ENCODE data around the gene SMCO3.

Gene SMCO3

GRCh38 chr12:14814014-14814413 lies at the start of gene SMCO3:
SMCO3 (minus strand) TSS chr12:14814182; CDS start chr12:14806680, 7,502 bp downstream.
- H3K4me3 ChIP-seq (ENCODE audit: low read depth, low read length), result no peak within 1 kb of the TSS
- TF ChIP-seq MAX (IDR thresholded peaks at IDR 0.05; ENCODE audit: low read depth, low read length) (no peak), MYC (IDR thresholded peaks at IDR 0.05; ENCODE audit: low read depth, low read length) (no peak), POLR2A (IDR thresholded peaks at IDR 0.05; ENCODE audit: extremely low read depth, insufficient read length) (no peak), CTCF (IDR thresholded peaks at IDR 0.05; ENCODE audit: low read depth, low read length) (no peak)
- no peak for DNase-seq (ENCODE audit: low read depth)

- DNase-seq (ENCODE audit: low read depth), result no peak
- H3K4me3 ChIP-seq (ENCODE audit: low read depth, low read length), result no peak overlapping the region
- TF ChIP-seq MAX (IDR thresholded peaks at IDR 0.05; ENCODE audit: low read depth, low read length) (no peak), POLR2A (IDR thresholded peaks at IDR 0.05; ENCODE audit: extremely low read depth, insufficient read length) (no peak), MYC (IDR thresholded peaks at IDR 0.05; ENCODE audit: low read depth, low read length) (no peak), CTCF (IDR thresholded peaks at IDR 0.05; ENCODE audit: low read depth, low read length) (no peak)
Measured at GRCh38 chr12:14860490-14860889, 46.5 kb upstream of the SMCO3 start.

GRCh38 chr12:14858513-14858912 lies 44.5 kb upstream of the SMCO3 start:
- no peak for DNase-seq (ENCODE audit: low read depth)
- no peak for TF ChIP-seq POLR2A (IDR thresholded peaks at IDR 0.05; ENCODE audit: extremely low read depth, insufficient read length)
- TF ChIP-seq CTCF (IDR thresholded peaks at IDR 0.05; ENCODE audit: low read depth, low read length), result no peak
- TF ChIP-seq MYC (IDR thresholded peaks at IDR 0.05; ENCODE audit: low read depth, low read length), result no peak
- no peak for TF ChIP-seq MAX (IDR thresholded peaks at IDR 0.05; ENCODE audit: low read depth, low read length)

GRCh38 chr12:14854586-14855183 lies 40.7 kb upstream of the SMCO3 start:
- TF ChIP-seq MAX (IDR thresholded peaks at IDR 0.05; ENCODE audit: low read depth, low read length) (no peak), CTCF (IDR thresholded peaks at IDR 0.05; ENCODE audit: low read depth, low read length) (no peak), MYC (IDR thresholded peaks at IDR 0.05; ENCODE audit: low read depth, low read length) (no peak), POLR2A (IDR thresholded peaks at IDR 0.05; ENCODE audit: extremely low read depth, insufficient read length) (no peak)
- H3K4me3 ChIP-seq (ENCODE audit: low read depth, low read length), result no peak overlapping the region
- no peak for DNase-seq (ENCODE audit: low read depth)

More at GRCh38 chr12:14858513-14858912, 44.5 kb upstream of the SMCO3 start:
- H3K4me3 ChIP-seq (ENCODE audit: low read depth, low read length), result no peak overlapping the region

GRCh38 chr12:14853961-14854360 lies 40.0 kb upstream of the SMCO3 start:
- H3K4me3 ChIP-seq (ENCODE audit: low read depth, low read length), result no peak overlapping the region
- no peak for TF ChIP-seq MAX (IDR thresholded peaks at IDR 0.05; ENCODE audit: low read depth, low read length)
- TF ChIP-seq MYC (IDR thresholded peaks at IDR 0.05; ENCODE audit: low read depth, low read length), result no peak
- TF ChIP-seq CTCF (IDR thresholded peaks at IDR 0.05; ENCODE audit: low read depth, low read length), result no peak
- no peak for TF ChIP-seq POLR2A (IDR thresholded peaks at IDR 0.05; ENCODE audit: extremely low read depth, insufficient read length)
- no peak for DNase-seq (ENCODE audit: low read depth)

Measured in NB4 (cell line).